Measurements from ENCODE around the gene METTL22. TPM values are rescaled to one million over a fixed set of nuclear protein-coding genes. Genes with fewer than 3 reads are reported as not detected.

METTL22 gene
- total and polyA plus RNA-seq, 2 donors (not counting 3 experiments of a cell fraction or from before 2014, with no cell fraction given) = 42.0 to 52.6 TPM

DNA sequence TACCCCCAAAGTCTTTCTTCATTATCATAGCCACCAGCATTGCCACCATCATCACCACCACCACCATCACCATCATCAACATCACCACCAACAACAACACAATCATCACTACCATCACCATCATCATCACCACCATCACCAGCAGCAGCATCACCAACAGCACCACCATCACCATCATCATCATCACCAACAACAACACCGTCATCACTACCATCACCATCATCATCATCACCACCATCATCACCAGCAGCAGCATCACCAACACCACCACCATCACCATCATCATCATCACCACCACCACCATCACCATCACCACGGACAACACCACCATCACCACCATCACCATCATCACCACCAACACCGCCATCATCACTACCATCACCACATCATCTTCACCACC lies 30.7 kb upstream of the METTL22 start:
- DNase-seq (ENCODE audit: low read depth, low spot score) (no peak), FAIRE-seq (no peak)
- no peaks in the 10 kb centered on the region for H3K9me3 ChIP-seq (replicated peaks; ENCODE audit: control insufficient read depth, insufficient read depth, low read length)
- H3K36me3 ChIP-seq (ENCODE audit: control insufficient read depth in 2 of 2, extremely low read depth in 1 of 2, insufficient read depth in 2 of 2, low read length in 2 of 2) = no peaks in the 10 kb centered on the region
- H2AFZ ChIP-seq (ENCODE audit: low read depth, low read length) = no peak overlapping the region
- ChIA-PET CTCF (no interaction called here), POLR2A (no interaction called here)
- peaks cover 19 to 24% of the 10 kb centered on the region in 2 experiments for H3K27me3 ChIP-seq (ENCODE audit: control insufficient read depth in 2 of 2, insufficient read depth in 2 of 2, low read length in 2 of 2)
- H3K4me1 ChIP-seq (ENCODE audit: control insufficient read depth, extremely low read depth, insufficient read depth, low read length) = no peaks in the 10 kb centered on the region
- dilution Hi-C loops (cut with MboI; ENCODE audit: extremely low pct_ligation_motif_present, low sequenced_read_pairs) (no loop called here), intact Hi-C loops (cut with micrococcal nuclease) (no loop called here)
- TF ChIP-seq POLR2AphosphoS5 (IDR thresholded peaks at IDR 0.05; ENCODE audit: insufficient read depth, low read depth, low read length) (no peak), FOS (IDR thresholded peaks at IDR 0.05; ENCODE audit: borderline replicate concordance, insufficient read depth, low read length) (no peak), MAX (IDR thresholded peaks at IDR 0.05; ENCODE audit: insufficient read depth, insufficient read length) (no peak), MYC (IDR thresholded peaks at IDR 0.05; ENCODE audit: low read depth, low read length) (no peak), JUN (IDR thresholded peaks at IDR 0.05; ENCODE audit: borderline replicate concordance, insufficient read depth, insufficient read length, low read depth) (no peak), EZH2 (IDR thresholded peaks at IDR 0.05; ENCODE audit: borderline replicate concordance, low read depth, low read length, severe bottlenecking) (no peak), GATA2 (IDR thresholded peaks at IDR 0.05; ENCODE audit: insufficient read depth, insufficient read length, low read depth, low read length) (no peak), POLR2A (IDR thresholded peaks at IDR 0.05; ENCODE audit: low read depth, low read length) (no peak)
- TF ChIP-seq, protein P1, sequence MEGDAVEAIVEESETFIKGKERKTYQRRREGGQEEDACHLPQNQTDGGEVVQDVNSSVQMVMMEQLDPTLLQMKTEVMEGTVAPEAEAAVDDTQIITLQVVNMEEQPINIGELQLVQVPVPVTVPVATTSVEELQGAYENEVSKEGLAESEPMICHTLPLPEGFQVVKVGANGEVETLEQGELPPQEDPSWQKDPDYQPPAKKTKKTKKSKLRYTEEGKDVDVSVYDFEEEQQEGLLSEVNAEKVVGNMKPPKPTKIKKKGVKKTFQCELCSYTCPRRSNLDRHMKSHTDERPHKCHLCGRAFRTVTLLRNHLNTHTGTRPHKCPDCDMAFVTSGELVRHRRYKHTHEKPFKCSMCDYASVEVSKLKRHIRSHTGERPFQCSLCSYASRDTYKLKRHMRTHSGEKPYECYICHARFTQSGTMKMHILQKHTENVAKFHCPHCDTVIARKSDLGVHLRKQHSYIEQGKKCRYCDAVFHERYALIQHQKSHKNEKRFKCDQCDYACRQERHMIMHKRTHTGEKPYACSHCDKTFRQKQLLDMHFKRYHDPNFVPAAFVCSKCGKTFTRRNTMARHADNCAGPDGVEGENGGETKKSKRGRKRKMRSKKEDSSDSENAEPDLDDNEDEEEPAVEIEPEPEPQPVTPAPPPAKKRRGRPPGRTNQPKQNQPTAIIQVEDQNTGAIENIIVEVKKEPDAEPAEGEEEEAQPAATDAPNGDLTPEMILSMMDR (IDR thresholded peaks at IDR 0.05; ENCODE audit: extremely low read depth in 1 of 2, insufficient read depth in 1 of 2, low read depth in 1 of 2, low read length in 2 of 2) = no peak
- H3K27ac ChIP-seq (ENCODE audit: insufficient read depth, low read depth, low read length) = no peak overlapping the region
- H4K20me1 ChIP-seq (replicated peaks; ENCODE audit: control insufficient read depth, extremely low read depth, insufficient read depth, low read length) = no peaks in the 10 kb centered on the region
- no peak overlapping the region for H3K4me2 ChIP-seq (ENCODE audit: insufficient read depth, low read length)
- H3K79me2 ChIP-seq (ENCODE audit: control insufficient read depth, insufficient read depth, low read length) = no peaks in the 10 kb centered on the region
- no TSS peak for BruUV-seq (replicated peaks)
- H3K9ac ChIP-seq (replicated peaks; ENCODE audit: extremely low read depth, insufficient read depth, low read length) = no peak overlapping the region
- no peaks in the 10 kb centered on the region for H3K9me1 ChIP-seq (replicated peaks; ENCODE audit: control insufficient read depth, extremely low read depth, insufficient read depth, low read length)
- H3K4me3 ChIP-seq (replicated peaks in 1 of 3; ENCODE audit: insufficient read depth in 1 of 3, low read depth in 1 of 3, low read length in 3 of 3) = no peak overlapping the region
